Mesothelial cell of epicardium (in vitro differentiated cells): ENCODE measurements around the gene KLK11. TPM values are rescaled to one million over a fixed set of nuclear protein-coding genes. Genes with fewer than 3 reads are reported as not detected.

Experiments used
- DNase-seq, 2 experiments: peaks; one replicate each; pipeline ENCODE4 v3.0.0; 2021; ENCODE audit warnings: low spot score in 2 of 2; ENCODE audit not compliant: unreplicated experiment in 2 of 2
- H3K27ac Mint-ChIP-seq: 2 replicates; pipeline ENCODE4 v1.8.0; 2021; ENCODE audit warnings: mixed read lengths
- H3K27me3 Mint-ChIP-seq: 2 replicates; pipeline ENCODE4 v1.8.0; 2021; ENCODE audit warnings: low read depth, mixed read lengths
- H3K36me3 Mint-ChIP-seq: 2 replicates; pipeline ENCODE4 v1.8.0; 2021; ENCODE audit warnings: mixed read lengths
- H3K4me1 Mint-ChIP-seq: 2 replicates; pipeline ENCODE4 v1.8.0; 2021; ENCODE audit warnings: mixed read lengths
- H3K4me3 Mint-ChIP-seq: 2 replicates; pipeline ENCODE4 v1.8.0; 2021; ENCODE audit warnings: mild to moderate bottlenecking, moderate library complexity, mixed read lengths
- H3K9me3 Mint-ChIP-seq: 2 replicates; pipeline ENCODE4 v1.8.0; 2021; ENCODE audit warnings: mixed read lengths
- total RNA-seq: library from RNA; stranded (reverse); gene quantifications from 3 replicates; pipeline ENCODE4 v1.2.1, GENCODE V29; 2021
- TF ChIP-seq, protein P1 (sequence below): fragments of 200-600 bp; sonication (generic); IDR thresholded peaks from one replicate; pipeline ENCODE4 v1.5.0; 2021; ENCODE audit warnings: antibody characterized with exemption; ENCODE audit not compliant: unreplicated experiment

Gene KLK11
- total RNA-seq, 1 donor from 2014 or later: not detected

DNA sequence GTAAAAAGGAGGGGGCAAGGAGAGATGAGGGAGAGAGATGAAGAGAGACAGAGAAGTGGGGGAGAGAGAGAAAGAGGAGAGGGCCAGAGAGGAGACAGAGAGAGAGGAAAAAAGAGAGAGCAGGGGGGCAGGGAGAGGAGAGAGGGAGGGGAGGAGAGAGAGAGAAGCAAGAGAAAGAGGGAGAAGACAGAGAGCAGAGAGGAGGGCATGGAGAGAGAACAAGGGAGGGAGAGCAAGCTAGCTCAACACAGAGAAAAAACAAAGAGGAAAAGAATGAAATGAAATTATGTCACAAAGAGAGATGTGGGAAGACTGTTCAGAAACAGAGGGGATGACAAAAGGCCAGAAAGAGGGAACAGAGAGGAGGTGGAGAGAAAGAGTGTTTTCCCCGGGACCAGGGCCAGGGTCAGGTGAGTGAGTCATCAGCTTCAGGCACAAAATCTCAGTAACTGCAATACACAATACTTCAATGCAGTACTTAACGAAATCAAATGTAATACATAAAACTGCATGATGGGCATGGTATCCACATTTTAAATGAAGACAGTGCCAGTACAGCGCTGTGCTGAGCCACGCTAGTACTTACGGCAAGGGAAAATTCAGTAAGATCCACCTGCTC is 47.5 kb downstream of the KLK11 start:
- H3K4me3 Mint-ChIP-seq: no peak overlapping the region
- no peak for DNase-seq
- H3K27me3 Mint-ChIP-seq: peaks cover 26% of the 10 kb centered on the region
- H3K27ac Mint-ChIP-seq: peak overlapping the region; percentile 15
- TF ChIP-seq, protein P1, sequence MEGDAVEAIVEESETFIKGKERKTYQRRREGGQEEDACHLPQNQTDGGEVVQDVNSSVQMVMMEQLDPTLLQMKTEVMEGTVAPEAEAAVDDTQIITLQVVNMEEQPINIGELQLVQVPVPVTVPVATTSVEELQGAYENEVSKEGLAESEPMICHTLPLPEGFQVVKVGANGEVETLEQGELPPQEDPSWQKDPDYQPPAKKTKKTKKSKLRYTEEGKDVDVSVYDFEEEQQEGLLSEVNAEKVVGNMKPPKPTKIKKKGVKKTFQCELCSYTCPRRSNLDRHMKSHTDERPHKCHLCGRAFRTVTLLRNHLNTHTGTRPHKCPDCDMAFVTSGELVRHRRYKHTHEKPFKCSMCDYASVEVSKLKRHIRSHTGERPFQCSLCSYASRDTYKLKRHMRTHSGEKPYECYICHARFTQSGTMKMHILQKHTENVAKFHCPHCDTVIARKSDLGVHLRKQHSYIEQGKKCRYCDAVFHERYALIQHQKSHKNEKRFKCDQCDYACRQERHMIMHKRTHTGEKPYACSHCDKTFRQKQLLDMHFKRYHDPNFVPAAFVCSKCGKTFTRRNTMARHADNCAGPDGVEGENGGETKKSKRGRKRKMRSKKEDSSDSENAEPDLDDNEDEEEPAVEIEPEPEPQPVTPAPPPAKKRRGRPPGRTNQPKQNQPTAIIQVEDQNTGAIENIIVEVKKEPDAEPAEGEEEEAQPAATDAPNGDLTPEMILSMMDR: no peak
- H3K36me3 Mint-ChIP-seq: no peaks in the 10 kb centered on the region
- no peaks in the 10 kb centered on the region for H3K9me3 Mint-ChIP-seq
- peaks cover 26% of the 10 kb centered on the region for H3K4me1 Mint-ChIP-seq

DNA sequence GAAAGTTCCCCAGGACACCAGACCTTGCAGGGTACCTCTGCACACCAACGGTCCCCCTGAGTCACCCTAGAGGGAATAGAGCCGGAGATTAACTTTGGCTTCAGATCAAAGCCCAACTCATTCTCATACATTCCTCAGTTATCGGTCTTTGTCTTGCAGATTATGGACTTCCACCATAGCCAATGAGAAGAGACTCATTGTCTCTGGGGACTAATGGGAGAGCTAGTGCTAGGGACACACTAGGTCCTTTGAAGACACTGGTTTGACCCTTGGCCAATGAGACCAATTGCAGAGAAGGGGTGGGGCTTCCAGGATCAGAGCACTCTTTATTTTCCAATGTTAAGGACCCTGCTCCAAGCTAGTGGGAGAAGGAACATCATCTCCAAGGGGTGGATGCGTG is 48.8 kb downstream of the KLK11 start:
- peaks cover 26% of the 10 kb centered on the region for H3K4me1 Mint-ChIP-seq
- no peak for DNase-seq
- H3K4me3 Mint-ChIP-seq: no peak overlapping the region
- H3K27me3 Mint-ChIP-seq: peaks cover 19% of the 10 kb centered on the region
- TF ChIP-seq, protein P1: no peak
- no peaks in the 10 kb centered on the region for H3K36me3 Mint-ChIP-seq
- H3K27ac Mint-ChIP-seq: no peak overlapping the region
- no peaks in the 10 kb centered on the region for H3K9me3 Mint-ChIP-seq

DNA sequence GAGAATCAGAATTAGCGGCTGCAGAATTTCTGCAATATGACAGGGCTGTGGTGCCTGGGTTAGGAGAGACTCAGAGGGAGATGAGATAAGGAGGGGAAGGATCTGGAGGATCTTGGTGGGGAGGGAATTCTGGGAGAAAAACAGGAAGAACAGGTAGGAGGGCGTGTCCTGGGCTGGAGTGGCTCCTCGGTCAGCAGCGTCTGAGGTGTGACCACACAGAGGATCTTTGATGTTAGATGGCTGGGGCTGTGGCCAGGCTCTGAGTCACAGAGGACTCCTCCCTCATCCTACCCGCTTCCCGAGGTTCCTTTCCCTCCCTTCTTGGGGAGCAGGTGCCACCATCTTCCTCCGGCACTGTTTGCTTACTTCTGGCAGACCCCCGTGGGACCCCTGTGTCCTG is 50.6 kb downstream of the KLK11 start:
- peaks cover 23% of the 10 kb centered on the region for H3K4me1 Mint-ChIP-seq
- TF ChIP-seq, protein P1: no peak
- H3K9me3 Mint-ChIP-seq: no peaks in the 10 kb centered on the region
- peak overlapping the region; percentile 55 for H3K27ac Mint-ChIP-seq
- DNase-seq: no peak
- peaks cover 7% of the 10 kb centered on the region for H3K27me3 Mint-ChIP-seq
- no peak overlapping the region for H3K4me3 Mint-ChIP-seq
- H3K36me3 Mint-ChIP-seq: no peaks in the 10 kb centered on the region

DNA sequence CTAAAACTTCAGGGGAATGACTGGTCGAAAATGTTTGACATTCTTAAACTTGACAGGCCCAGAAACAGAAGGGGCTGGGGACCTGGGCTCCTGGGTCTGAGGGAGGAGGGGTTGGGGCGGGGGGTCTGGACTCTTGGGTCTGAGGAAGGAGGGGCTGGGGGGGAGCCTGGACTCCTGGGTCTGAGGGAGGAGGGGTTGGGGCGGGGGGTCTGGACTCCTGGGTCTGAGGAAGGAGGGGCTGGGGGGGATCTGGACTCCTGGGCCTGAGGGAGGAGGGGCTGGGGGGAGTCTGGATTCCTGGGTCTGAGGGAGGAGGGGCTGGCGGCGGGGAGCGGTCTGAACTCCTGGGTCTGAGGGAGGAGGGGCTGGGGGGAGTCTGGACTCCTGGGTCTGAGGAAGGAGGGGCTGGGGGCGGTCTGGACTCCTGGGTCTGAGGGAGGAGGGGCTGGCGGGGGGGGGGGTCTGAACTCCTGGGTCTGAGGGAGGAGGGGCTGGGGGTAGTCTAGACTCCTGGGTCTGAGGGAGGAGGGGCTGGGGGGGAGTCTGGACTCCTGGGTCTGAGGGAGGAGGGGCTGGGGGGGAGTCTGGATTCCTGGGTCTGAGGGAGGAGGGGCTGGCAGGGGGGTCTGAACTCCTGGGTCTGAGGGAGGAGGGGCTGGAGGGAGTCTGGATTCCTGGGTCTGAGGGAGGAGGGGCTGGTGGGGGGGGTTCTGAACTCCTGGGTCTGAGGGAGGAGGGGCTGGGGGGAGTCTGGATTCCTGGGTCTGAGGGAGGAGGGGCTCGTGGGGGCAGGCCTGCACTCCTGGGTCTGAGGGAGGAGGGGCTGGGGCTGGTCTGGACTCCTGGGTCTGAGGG is 51.5 kb downstream of the KLK11 start:
- Mint-ChIP-seq H3K9me3 (no peaks in the 10 kb centered on the region), H3K27ac (peak overlapping the region; percentile 69), H3K4me3 (no peak overlapping the region), H3K36me3 (no peaks in the 10 kb centered on the region), H3K27me3 (peaks cover 2% of the 10 kb centered on the region), H3K4me1 (peaks cover 23% of the 10 kb centered on the region)
- no peak for DNase-seq
- TF ChIP-seq, protein P1: no peak

DNA sequence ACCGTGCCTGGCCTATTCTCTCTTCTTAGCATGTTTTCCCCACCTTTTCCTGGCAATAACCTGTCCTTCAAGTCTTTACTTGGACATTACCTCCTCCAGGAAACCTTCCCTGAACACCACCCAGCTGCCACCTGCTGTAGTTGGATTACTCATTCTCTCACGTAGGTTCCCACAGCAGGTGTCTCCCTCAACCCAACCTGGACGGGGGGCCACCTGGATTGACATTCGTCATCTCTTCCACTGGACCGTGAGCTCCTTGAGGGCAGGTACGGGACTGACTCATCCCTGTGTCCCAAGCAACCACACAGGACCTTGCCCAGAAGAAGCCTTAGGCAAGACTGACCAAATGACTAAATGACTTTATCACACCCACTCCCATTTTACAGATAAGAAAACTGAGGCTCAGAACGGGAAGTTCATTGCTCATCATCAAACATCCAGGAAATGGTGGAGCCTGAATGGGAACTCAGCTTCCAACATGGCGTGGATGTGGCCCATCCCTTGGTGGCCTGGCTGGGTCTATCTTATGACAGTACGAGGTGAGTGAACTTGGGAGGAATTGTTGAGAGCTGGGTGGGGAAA is 53.5 kb downstream of the KLK11 start:
- Mint-ChIP-seq H3K4me1 (peaks cover 27% of the 10 kb centered on the region), H3K27ac (no peak overlapping the region), H3K4me3 (no peak overlapping the region), H3K36me3 (no peaks in the 10 kb centered on the region), H3K9me3 (no peaks in the 10 kb centered on the region), H3K27me3 (no peaks in the 10 kb centered on the region)
- DNase-seq: no peak
- TF ChIP-seq, protein P1: no peak

Other genes starting within 250 kb of the KLK11 start
- gene ACP4, start 236.2 kb downstream of the KLK11 start, total RNA-seq: not detected in 3 replicates
- 0.27 to 0.40 TPM in 2 of 3 replicates, not detected in the other for gene KLK1, start 202.8 kb downstream of the KLK11 start, total RNA-seq
- not detected in 3 replicates for gene KLK15, start 193.0 kb downstream of the KLK11 start, total RNA-seq
- not detected in 3 replicates for gene KLK3, start 171.7 kb downstream of the KLK11 start, total RNA-seq
- not detected in 3 replicates for gene KLK2, start 153.2 kb downstream of the KLK11 start, total RNA-seq
- not detected in 3 replicates for gene KLK4, start 115.2 kb downstream of the KLK11 start, total RNA-seq
- 8.9 to 11.5 TPM (median 9.5 TPM) in 3 replicates for gene KLK5, start 73.6 kb downstream of the KLK11 start, total RNA-seq
- gene KLK6, start 57.0 kb downstream of the KLK11 start, total RNA-seq: 14.6 to 15.4 TPM (median 15.4 TPM) in 3 replicates
- gene KLK7, start 42.7 kb downstream of the KLK11 start, total RNA-seq: 0.52 to 1.3 TPM (median 0.97 TPM) in 3 replicates
- 5.4 to 8.6 TPM (median 6.9 TPM) in 3 replicates for gene KLK8, start 25.0 kb downstream of the KLK11 start, total RNA-seq
- gene KLK10, start 6.9 kb downstream of the KLK11 start, total RNA-seq: 1.4 to 2.2 TPM (median 2.1 TPM) in 3 replicates
- not detected in 3 replicates for gene KLK12, start 8.4 kb upstream of the KLK11 start, total RNA-seq
- gene KLK13, start 38.5 kb upstream of the KLK11 start, total RNA-seq: 0.27 to 0.54 TPM (median 0.43 TPM) in 3 replicates
- 0.45 to 0.99 TPM (median 0.47 TPM) in 3 replicates for gene KLK14, start 56.3 kb upstream of the KLK11 start, total RNA-seq
- gene CTU1, start 81.8 kb upstream of the KLK11 start, total RNA-seq: 7.5 to 7.9 TPM (median 7.7 TPM) in 3 replicates
- gene SIGLEC9, start 98.3 kb upstream of the KLK11 start, total RNA-seq: not detected in 3 replicates
- gene SIGLEC7, start 115.7 kb upstream of the KLK11 start, total RNA-seq: not detected in 3 replicates
- not detected in 3 replicates for gene CD33, start 198.5 kb upstream of the KLK11 start, total RNA-seq
- gene SIGLECL1, start 224.5 kb upstream of the KLK11 start, total RNA-seq: not detected in 3 replicates